SU-DHL-6 (cell line): ENCODE data around the gene RAP1GAP2.

ENCODE experiments used
- CTCF ChIP-seq: fragments of 200-600 bp; sonication (generic); IDR thresholded peaks from one replicate; pipeline ENCODE4 v1.5.1; 2017; ENCODE audit warnings: antibody characterized with exemption, mild to moderate bottlenecking, low read length, moderate library complexity; ENCODE audit not compliant: insufficient read depth, poor library complexity, severe bottlenecking
- EZH2phosphoT487 ChIP-seq: fragments of 200-600 bp; sonication (generic), shearing (Covaris generic); conservative IDR thresholded peaks from 2 replicates; pipeline ENCODE4 v1.6.1; 2018; ENCODE audit warnings: mild to moderate bottlenecking, antibody characterized with exemption, low read length, moderate library complexity, mixed read lengths

GRCh38 chr17:2945299-2945698, 149.1 kb downstream of the RAP1GAP2 start:
- TF ChIP-seq CTCF = no peak
- TF ChIP-seq EZH2phosphoT487 = no peak
